OCI-LY3 (cell line): ENCODE results near the gene MMEL1.

Source experiments
- H2AFZ ChIP-seq: fragments of 200-600, 300-600 bp; shearing (Covaris generic); 2 replicates; pipeline ENCODE4 v1.6.0; 2014; ENCODE audit warnings: antibody characterized with exemption, low read depth, low read length
- H3K27ac ChIP-seq: fragments of 200-600, 300-600 bp; sonication (generic); 2 replicates; pipeline ENCODE4 v1.5.1; 2014; ENCODE audit warnings: mild to moderate bottlenecking, low read length, moderate library complexity, mixed read lengths
- H3K27me3 ChIP-seq: fragments of 200-600, 300-600 bp; sonication (generic); 2 replicates; pipeline ENCODE4 v1.6.1; 2014; ENCODE audit warnings: low read depth, low read length, mixed read lengths
- H3K36me3 ChIP-seq: fragments of 200-600, 300-600 bp; sonication (generic); replicated peaks from 2 replicates; pipeline ENCODE3; 2014; ENCODE audit warnings: low read depth, low read length, mixed read lengths
- H3K4me1 ChIP-seq: fragments of 300-600, 200-600 bp; sonication (generic); 2 replicates; pipeline ENCODE4 v1.6.1; 2014; ENCODE audit warnings: low read length, mixed read lengths
- H3K4me2 ChIP-seq: fragments of 200-600, 300-600 bp; sonication (generic); 2 replicates; pipeline ENCODE4 v1.6.1; 2014; ENCODE audit warnings: low read length, mixed read lengths
- H3K4me3 ChIP-seq: fragments of 300-600, 200-600 bp; sonication (generic); 2 replicates; pipeline ENCODE4 v1.5.1; 2014; ENCODE audit warnings: antibody characterized with exemption, mild to moderate bottlenecking, low read length, moderate library complexity
- H3K79me2 ChIP-seq: fragments of 300-600, 200-600 bp; shearing (Covaris generic); 2 replicates; pipeline ENCODE4 v1.6.1; 2014; ENCODE audit warnings: mild to moderate bottlenecking, low read length, mixed read lengths
- H3K9ac ChIP-seq: fragments of 300-600, 200-600 bp; shearing (Covaris generic); 2 replicates; pipeline ENCODE4 v1.6.0; 2014; ENCODE audit warnings: mild to moderate bottlenecking, low read length, moderate library complexity
- H3K9me3 ChIP-seq: fragments of 200-600, 300-600 bp; shearing (Covaris generic); 2 replicates; pipeline ENCODE4 v1.6.1; 2014; ENCODE audit warnings: low read length, mixed read lengths; ENCODE audit not compliant: insufficient read depth
- H4K20me1 ChIP-seq: fragments of 200-600, 300-600 bp; sonication (generic); 2 replicates; pipeline ENCODE4 v1.6.1; 2016; ENCODE audit warnings: low read length, mixed read lengths; ENCODE audit not compliant: insufficient read depth
- EZH2phosphoT487 ChIP-seq: fragments of 200-600 bp; shearing (Covaris generic); IDR thresholded peaks from 2 replicates; pipeline ENCODE4 v1.6.1; 2018; ENCODE audit warnings: antibody characterized with exemption, mixed run types, low read depth
- TF ChIP-seq, protein P1 (sequence below): fragments of 200-600, 300-600 bp; sonication (generic); IDR thresholded peaks from 2 replicates; pipeline ENCODE4 v1.5.1; 2014; ENCODE audit warnings: antibody characterized with exemption, low read length, low read depth

MMEL1 gene

DNA sequence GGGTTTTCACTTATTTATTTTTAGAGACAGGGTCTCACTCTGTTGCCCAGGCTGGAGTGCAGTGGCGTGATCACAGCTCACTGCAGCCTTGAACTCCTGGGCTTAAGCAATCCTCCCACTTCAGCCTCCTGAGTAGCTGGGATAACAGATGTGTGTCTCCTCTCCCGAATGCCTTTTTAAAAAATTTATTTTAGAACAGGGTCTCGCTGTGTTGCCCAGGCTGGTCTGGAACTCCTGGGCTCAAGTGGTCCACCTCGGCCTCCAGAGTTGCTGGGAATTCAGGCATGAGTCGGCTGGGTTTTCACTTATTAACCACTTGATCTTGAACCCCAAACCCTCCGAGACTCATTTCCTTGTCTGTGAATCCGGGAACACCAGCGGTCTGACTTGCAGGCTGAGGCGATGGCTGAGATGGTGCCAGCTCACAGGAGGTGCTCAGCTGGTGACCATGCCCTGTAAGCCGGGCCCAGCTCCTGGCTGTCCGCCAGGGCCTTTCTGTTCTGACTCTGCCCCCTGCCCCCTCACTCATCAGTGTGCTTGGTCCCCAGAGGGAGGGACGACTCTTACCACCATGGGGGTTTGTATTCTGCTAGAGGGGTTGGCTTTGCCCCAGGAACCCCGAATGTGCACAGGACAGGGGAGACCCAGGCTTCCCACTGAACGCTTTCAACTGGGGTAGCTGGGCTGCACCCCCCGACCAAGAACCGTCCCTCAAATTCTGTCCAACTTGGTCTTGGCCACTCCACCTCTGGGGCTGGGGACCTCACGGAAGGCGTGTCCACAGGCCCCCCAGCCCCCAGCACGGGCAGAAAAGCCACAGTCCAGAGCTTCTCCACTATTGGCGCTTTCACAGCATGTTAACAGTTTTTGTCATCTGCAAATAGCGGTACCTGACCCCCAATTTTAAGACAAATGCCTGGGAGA is 22.5 kb downstream of the MMEL1 start:
- H3K4me3 ChIP-seq: no peak overlapping the region
- no peaks in the 10 kb centered on the region for H3K4me1 ChIP-seq
- H3K36me3 ChIP-seq: no peaks in the 10 kb centered on the region
- H3K4me2 ChIP-seq: no peak overlapping the region
- no peaks in the 10 kb centered on the region for H3K79me2 ChIP-seq
- no peak overlapping the region for H2AFZ ChIP-seq
- no peaks in the 10 kb centered on the region for H3K27me3 ChIP-seq
- H3K27ac ChIP-seq: no peak overlapping the region
- no peak overlapping the region for H3K9ac ChIP-seq
- H3K9me3 ChIP-seq: no peaks in the 10 kb centered on the region
- H4K20me1 ChIP-seq: no peaks in the 10 kb centered on the region
- TF ChIP-seq, protein P1, sequence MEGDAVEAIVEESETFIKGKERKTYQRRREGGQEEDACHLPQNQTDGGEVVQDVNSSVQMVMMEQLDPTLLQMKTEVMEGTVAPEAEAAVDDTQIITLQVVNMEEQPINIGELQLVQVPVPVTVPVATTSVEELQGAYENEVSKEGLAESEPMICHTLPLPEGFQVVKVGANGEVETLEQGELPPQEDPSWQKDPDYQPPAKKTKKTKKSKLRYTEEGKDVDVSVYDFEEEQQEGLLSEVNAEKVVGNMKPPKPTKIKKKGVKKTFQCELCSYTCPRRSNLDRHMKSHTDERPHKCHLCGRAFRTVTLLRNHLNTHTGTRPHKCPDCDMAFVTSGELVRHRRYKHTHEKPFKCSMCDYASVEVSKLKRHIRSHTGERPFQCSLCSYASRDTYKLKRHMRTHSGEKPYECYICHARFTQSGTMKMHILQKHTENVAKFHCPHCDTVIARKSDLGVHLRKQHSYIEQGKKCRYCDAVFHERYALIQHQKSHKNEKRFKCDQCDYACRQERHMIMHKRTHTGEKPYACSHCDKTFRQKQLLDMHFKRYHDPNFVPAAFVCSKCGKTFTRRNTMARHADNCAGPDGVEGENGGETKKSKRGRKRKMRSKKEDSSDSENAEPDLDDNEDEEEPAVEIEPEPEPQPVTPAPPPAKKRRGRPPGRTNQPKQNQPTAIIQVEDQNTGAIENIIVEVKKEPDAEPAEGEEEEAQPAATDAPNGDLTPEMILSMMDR: no peak
- no peak for TF ChIP-seq EZH2phosphoT487

DNA sequence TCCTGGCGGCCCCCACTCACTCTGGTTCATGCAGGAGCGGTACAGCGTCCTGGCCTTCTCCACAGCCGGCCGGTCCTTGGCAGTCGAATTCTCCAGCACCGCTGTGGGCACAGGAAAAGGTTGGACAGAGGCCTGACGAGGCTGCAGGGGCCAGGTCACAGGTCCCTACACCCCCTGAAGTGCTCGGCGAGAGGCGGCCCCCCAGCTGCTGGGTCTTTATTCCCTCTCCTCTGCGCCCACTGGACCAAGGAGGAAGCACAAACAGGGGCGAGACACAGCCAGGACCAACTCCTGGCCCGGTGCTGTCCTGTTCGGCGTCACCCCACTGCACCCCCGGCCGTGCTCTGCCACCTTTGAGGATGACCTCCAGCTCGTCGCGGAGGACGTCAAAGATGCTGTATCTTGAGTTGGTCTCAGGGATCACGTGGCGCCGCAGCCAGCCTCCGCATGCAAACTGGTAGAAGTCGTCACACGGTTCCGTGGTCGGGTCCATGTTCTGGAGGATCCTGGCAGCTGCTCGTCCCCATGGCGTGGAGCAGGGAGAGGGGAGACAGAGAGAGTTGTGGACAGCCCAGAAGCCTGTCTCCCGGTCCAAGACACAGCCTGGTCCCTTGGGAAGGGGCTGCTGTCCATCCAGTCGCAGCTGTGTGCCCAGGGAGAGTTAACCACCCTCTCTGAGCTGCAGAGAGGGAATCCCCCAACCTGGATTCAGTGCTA is 23.3 kb downstream of the MMEL1 start:
- H4K20me1 ChIP-seq: no peaks in the 10 kb centered on the region
- H3K27me3 ChIP-seq: no peaks in the 10 kb centered on the region
- no peak overlapping the region for H3K9ac ChIP-seq
- H3K4me1 ChIP-seq: no peaks in the 10 kb centered on the region
- H3K79me2 ChIP-seq: no peaks in the 10 kb centered on the region
- H2AFZ ChIP-seq: no peak overlapping the region
- H3K27ac ChIP-seq: no peak overlapping the region
- no peak overlapping the region for H3K4me2 ChIP-seq
- H3K9me3 ChIP-seq: no peaks in the 10 kb centered on the region
- H3K4me3 ChIP-seq: no peak overlapping the region
- no peaks in the 10 kb centered on the region for H3K36me3 ChIP-seq
- no peak for TF ChIP-seq EZH2phosphoT487
- TF ChIP-seq, protein P1: no peak

DNA sequence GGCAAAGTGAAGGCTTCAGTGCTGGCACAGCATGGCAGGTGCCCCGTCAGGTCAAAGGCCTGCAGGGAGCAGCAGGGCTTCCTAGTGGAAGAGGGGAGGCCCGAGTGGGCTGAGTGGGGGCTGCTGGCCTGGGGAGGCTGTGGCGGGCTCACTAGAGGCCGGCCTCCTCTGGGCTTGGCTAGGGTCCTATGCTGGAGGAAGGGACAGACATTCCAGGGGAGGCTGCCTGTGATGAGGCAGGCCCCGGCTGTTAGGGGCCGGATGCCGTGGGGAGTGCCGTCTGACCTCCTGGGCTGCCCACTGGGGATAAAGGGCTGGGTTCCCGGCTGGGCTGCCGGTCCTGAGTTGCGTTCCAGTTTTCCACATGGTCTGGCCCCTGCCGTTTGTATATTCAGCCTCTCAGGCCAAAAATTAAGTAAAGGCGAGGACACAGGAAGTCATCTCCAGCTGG is 25.1 kb downstream of the MMEL1 start:
- no peak overlapping the region for H2AFZ ChIP-seq
- no peaks in the 10 kb centered on the region for H3K79me2 ChIP-seq
- H3K27ac ChIP-seq: no peak overlapping the region
- H3K9ac ChIP-seq: no peak overlapping the region
- TF ChIP-seq EZH2phosphoT487: no peak
- TF ChIP-seq, protein P1: no peak
- no peak overlapping the region for H3K4me2 ChIP-seq
- H3K4me1 ChIP-seq: no peaks in the 10 kb centered on the region
- H3K9me3 ChIP-seq: no peaks in the 10 kb centered on the region
- no peaks in the 10 kb centered on the region for H4K20me1 ChIP-seq
- H3K4me3 ChIP-seq: no peak overlapping the region
- no peaks in the 10 kb centered on the region for H3K36me3 ChIP-seq
- no peaks in the 10 kb centered on the region for H3K27me3 ChIP-seq

DNA sequence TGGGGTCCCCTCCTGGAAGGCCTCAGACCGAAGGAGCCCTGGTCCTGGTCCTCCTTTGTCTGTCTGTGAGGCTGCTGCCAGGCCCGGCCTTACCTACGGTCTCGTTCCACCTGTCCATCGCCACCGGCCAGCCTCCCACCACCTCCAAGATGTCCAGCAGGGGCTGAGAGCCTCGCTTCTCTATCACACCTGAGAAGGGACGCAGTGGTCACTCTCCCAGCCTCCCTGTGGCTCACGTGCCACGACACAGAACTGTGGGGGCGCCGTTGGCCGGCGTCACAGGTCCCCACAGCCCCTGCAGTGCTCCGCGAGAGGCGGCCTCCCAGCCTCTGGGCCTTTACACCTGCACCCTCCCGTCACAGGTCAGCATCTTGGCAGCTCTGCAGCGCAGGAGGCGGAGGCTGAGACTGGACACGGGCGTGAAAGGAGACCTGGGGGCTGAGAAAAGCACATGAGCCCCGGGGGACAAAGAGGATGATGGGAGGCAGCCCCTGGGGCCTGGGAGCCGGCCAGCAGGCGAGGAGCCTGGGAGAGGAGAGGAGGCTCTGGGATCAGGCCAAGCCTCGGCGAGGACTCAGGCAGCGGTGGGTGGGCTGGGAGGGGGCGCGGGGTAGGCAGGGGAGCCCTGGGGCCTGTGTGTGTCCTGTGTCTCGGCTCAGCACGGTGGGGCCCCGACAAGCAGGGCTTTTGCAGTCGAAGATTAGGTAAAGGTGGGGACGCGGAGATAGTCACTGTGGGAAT is 25.8 kb downstream of the MMEL1 start:
- TF ChIP-seq, protein P1: no peak
- no peak for TF ChIP-seq EZH2phosphoT487
- no peaks in the 10 kb centered on the region for H3K36me3 ChIP-seq
- no peaks in the 10 kb centered on the region for H3K4me1 ChIP-seq
- no peaks in the 10 kb centered on the region for H4K20me1 ChIP-seq
- H3K27me3 ChIP-seq: no peaks in the 10 kb centered on the region
- H3K27ac ChIP-seq: no peak overlapping the region
- H3K4me3 ChIP-seq: no peak overlapping the region
- H3K4me2 ChIP-seq: no peak overlapping the region
- no peaks in the 10 kb centered on the region for H3K9me3 ChIP-seq
- H2AFZ ChIP-seq: no peak overlapping the region
- H3K79me2 ChIP-seq: no peaks in the 10 kb centered on the region
- no peak overlapping the region for H3K9ac ChIP-seq
